SU-DHL-6 (cell line): ENCODE results near the gene CCDC122.

ENCODE experiments used
- H2AFZ ChIP-seq: fragments of 200-600 bp; sonication (generic); 2 replicates; pipeline ENCODE4 v1.6.1; 2014; ENCODE audit warnings: low read depth, mild to moderate bottlenecking, moderate library complexity, mixed read lengths, antibody characterized with exemption, low read length; ENCODE audit not compliant: severe bottlenecking
- H3F3A ChIP-seq: fragments of 200-600 bp; shearing (Covaris generic); 2 replicates; pipeline ENCODE4 v1.6.0; 2016; ENCODE audit warnings: antibody characterized with exemption, mild to moderate bottlenecking; ENCODE audit not compliant: insufficient read depth
- H3K27ac ChIP-seq: fragments of 200-600 bp; sonication (generic); 2 replicates; pipeline ENCODE4 v1.5.1; 2016; ENCODE audit warnings: low read depth, mild to moderate bottlenecking, low read length, moderate library complexity, mixed read lengths
- H3K27me3 ChIP-seq: fragments of 200-600 bp; sonication (generic), shearing (Covaris generic); 2 replicates; pipeline ENCODE4 v1.6.0; 2014; ENCODE audit warnings: mild to moderate bottlenecking, low read length
- H3K36me3 ChIP-seq: fragments of 200-600 bp; sonication (generic); 2 replicates; pipeline ENCODE4 v1.6.1; 2014; ENCODE audit warnings: mild to moderate bottlenecking, low read length, mixed read lengths
- H3K4me2 ChIP-seq: fragments of 300-600, 200-600 bp; shearing (Covaris generic), sonication (generic); 2 replicates; pipeline ENCODE4 v1.6.0; 2014; ENCODE audit warnings: low read length, low read depth, mild to moderate bottlenecking; ENCODE audit not compliant: poor library complexity, severe bottlenecking
- H3K4me3 ChIP-seq: fragments of 200-600 bp; sonication (generic); 2 replicates; pipeline ENCODE4 v1.5.1; 2014; ENCODE audit warnings: antibody characterized with exemption, low read length, mild to moderate bottlenecking, mixed read lengths; ENCODE audit not compliant: insufficient read depth, poor library complexity, severe bottlenecking
- H3K79me2 ChIP-seq: fragments of 200-600 bp; sonication (generic); 2 replicates; pipeline ENCODE4 v1.6.1; 2014; ENCODE audit warnings: mild to moderate bottlenecking, low read length, moderate library complexity; ENCODE audit not compliant: insufficient read depth
- H3K9ac ChIP-seq: fragments of 200-600 bp; sonication (generic); 2 replicates; pipeline ENCODE4 v1.7.0; 2014; ENCODE audit warnings: mild to moderate bottlenecking, low read length
- H3K9me2 ChIP-seq: fragments of 200-600 bp; sonication (generic); replicated peaks from 2 replicates; pipeline ENCODE4 v1.6.1; 2014; ENCODE audit warnings: low read length; ENCODE audit not compliant: insufficient read depth
- H3K9me3 ChIP-seq: fragments of 200-600 bp; sonication (generic); 2 replicates; pipeline ENCODE4 v1.6.1; 2014; ENCODE audit warnings: low read length, mixed read lengths; ENCODE audit not compliant: insufficient read depth
- H4K20me1 ChIP-seq: fragments of 200-600 bp; sonication (generic); 2 replicates; pipeline ENCODE4 v1.6.1; 2014; ENCODE audit warnings: low read depth, mild to moderate bottlenecking, antibody characterized with exemption, low read length, moderate library complexity, mixed read lengths
- EZH2phosphoT487 ChIP-seq: fragments of 200-600 bp; sonication (generic), shearing (Covaris generic); conservative IDR thresholded peaks from 2 replicates; pipeline ENCODE4 v1.6.1; 2018; ENCODE audit warnings: mild to moderate bottlenecking, antibody characterized with exemption, low read length, moderate library complexity, mixed read lengths
- TF ChIP-seq, protein P1 (sequence below): fragments of 200-600 bp; sonication (generic); IDR thresholded peaks from one replicate; pipeline ENCODE4 v1.5.1; 2017; ENCODE audit warnings: antibody characterized with exemption, mild to moderate bottlenecking, low read length, moderate library complexity; ENCODE audit not compliant: insufficient read depth, poor library complexity, severe bottlenecking

The CCDC122 gene

GRCh38 chr13:43861863-43862262 lies 17.7 kb downstream of the CCDC122 start:
- no peaks in the 10 kb centered on the region for H3K9me2 ChIP-seq
- H3K9ac ChIP-seq: no peak overlapping the region
- H4K20me1 ChIP-seq: no peaks in the 10 kb centered on the region
- no peak overlapping the region for H3K4me2 ChIP-seq
- H3K9me3 ChIP-seq: no peaks in the 10 kb centered on the region
- no peak overlapping the region for H3K27ac ChIP-seq
- H3K4me3 ChIP-seq: no peak overlapping the region
- H3K36me3 ChIP-seq: peaks cover 8% of the 10 kb centered on the region; the same call in 1 of the 2 replicates
- no peak overlapping the region for H2AFZ ChIP-seq
- no peaks in the 10 kb centered on the region for H3F3A ChIP-seq
- H3K27me3 ChIP-seq: no peaks in the 10 kb centered on the region
- no peaks in the 10 kb centered on the region for H3K79me2 ChIP-seq
- TF ChIP-seq, protein P1, sequence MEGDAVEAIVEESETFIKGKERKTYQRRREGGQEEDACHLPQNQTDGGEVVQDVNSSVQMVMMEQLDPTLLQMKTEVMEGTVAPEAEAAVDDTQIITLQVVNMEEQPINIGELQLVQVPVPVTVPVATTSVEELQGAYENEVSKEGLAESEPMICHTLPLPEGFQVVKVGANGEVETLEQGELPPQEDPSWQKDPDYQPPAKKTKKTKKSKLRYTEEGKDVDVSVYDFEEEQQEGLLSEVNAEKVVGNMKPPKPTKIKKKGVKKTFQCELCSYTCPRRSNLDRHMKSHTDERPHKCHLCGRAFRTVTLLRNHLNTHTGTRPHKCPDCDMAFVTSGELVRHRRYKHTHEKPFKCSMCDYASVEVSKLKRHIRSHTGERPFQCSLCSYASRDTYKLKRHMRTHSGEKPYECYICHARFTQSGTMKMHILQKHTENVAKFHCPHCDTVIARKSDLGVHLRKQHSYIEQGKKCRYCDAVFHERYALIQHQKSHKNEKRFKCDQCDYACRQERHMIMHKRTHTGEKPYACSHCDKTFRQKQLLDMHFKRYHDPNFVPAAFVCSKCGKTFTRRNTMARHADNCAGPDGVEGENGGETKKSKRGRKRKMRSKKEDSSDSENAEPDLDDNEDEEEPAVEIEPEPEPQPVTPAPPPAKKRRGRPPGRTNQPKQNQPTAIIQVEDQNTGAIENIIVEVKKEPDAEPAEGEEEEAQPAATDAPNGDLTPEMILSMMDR: no peak
- TF ChIP-seq EZH2phosphoT487: no peak

DNA sequence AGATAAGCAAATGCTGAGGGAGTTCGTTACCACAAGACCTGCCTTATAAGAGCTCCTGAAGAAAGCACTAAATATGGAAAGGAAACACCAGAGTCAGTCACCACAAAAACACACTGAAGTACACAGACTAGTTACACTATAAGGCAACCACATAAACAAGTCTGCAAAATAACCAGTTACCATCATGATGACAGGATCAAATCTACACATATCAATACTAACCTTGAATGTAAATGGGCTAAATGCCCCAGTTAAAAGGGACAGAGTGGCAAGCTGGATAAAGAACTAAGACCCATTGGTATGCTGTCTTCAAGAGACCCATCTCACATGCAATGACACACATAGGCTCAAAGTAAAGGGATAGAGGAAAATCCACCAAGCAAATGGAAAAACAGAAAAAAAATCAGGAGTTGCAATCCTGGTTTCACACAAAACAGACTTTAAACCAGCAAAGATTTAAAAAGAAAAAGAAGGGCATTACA lies 26.6 kb downstream of the CCDC122 start:
- TF ChIP-seq, protein P1: no peak
- TF ChIP-seq EZH2phosphoT487: no peak
- Histone ChIP-seq H3K79me2 (no peaks in the 10 kb centered on the region), H3K9me3 (peaks cover 6% of the 10 kb centered on the region; the same call in 1 of the 2 replicates), H2AFZ (no peak overlapping the region), H3K27ac (no peak overlapping the region), H3K9me2 (no peaks in the 10 kb centered on the region), H3K27me3 (no peaks in the 10 kb centered on the region), H3F3A (no peaks in the 10 kb centered on the region), H3K4me2 (no peak overlapping the region), H4K20me1 (no peaks in the 10 kb centered on the region), H3K9ac (no peak overlapping the region), H3K36me3 (peaks cover 6% of the 10 kb centered on the region; the same call in 1 of the 2 replicates), H3K4me3 (no peak overlapping the region)

- no peak overlapping the region for H3K27ac ChIP-seq
- no peak overlapping the region for H3K4me3 ChIP-seq
- peaks cover 6% of the 10 kb centered on the region; the same call in 1 of the 2 replicates for H3K9me3 ChIP-seq
These were observed 28.7 kb downstream of the CCDC122 start for GRCh38 chr13:43850873-43851272.

More at GRCh38 chr13:43850873-43851272, 28.7 kb downstream of the CCDC122 start:
- H3K9ac ChIP-seq: no peak overlapping the region
- peaks cover 4% of the 10 kb centered on the region; the same call in 1 of the 2 replicates for H3K36me3 ChIP-seq
- no peaks in the 10 kb centered on the region for H4K20me1 ChIP-seq
- H3F3A ChIP-seq: no peaks in the 10 kb centered on the region
- no peak overlapping the region for H3K4me2 ChIP-seq
- TF ChIP-seq, protein P1: no peak
- no peak for TF ChIP-seq EZH2phosphoT487
- H3K27me3 ChIP-seq: no peaks in the 10 kb centered on the region
- no peak overlapping the region for H2AFZ ChIP-seq
- H3K9me2 ChIP-seq: no peaks in the 10 kb centered on the region
- no peaks in the 10 kb centered on the region for H3K79me2 ChIP-seq
